ENCODE measurements around the gene PRSS50.

Gene PRSS50

GRCh38 chr3:46682974-46683373 is 34.7 kb downstream of the PRSS50 start:
- no peak for DNase-seq

GRCh38 chr3:46681856-46682540 is 35.7 kb downstream of the PRSS50 start:
- no peak for DNase-seq

DNA sequence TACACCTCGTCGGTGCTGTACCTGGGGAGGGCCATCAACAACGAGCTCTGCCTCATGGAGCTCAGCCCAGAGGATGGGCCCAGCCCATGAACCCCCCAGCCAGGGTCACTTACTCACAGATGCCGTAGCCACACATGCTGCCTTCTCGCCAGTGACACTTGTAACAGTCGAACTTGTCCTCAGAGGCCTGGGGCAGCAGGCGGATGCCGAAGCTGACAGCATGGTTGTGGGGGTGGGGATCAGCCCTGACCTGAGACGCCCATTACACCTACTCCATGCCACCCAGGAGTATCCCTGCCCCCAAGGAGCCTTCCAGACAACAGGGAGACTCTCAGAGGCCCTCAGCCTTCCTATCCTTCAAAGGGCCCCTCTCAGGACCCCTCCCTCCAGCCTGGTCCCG is 36.3 kb downstream of the PRSS50 start:
- no peak for DNase-seq

DNA sequence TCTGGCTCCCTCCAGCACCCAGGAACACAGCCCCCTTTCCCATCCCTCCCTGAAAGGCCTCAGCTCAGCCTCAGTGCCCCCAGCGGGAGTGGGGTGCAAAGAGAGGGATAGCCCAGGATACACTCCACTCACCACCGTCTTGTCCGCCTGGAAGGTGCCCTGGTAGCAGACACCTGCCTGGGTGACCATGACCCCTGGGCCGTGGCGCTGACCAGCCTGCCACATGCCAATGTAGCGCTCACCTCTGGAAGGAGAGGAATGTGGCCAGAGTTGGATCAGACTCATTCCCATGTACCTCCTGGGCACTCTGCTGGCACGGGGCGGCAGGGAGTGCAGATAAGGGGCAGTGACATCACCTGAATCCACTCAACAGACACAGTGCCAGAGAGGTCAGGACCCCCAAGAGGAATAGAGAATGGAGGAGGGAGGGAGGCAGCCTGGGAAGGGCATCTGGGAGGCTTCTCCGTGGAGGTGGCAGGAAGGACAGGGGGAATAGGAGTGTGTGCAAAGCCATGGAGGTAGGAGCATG is 37.3 kb downstream of the PRSS50 start:
- DNase-seq, result no peak

DNA sequence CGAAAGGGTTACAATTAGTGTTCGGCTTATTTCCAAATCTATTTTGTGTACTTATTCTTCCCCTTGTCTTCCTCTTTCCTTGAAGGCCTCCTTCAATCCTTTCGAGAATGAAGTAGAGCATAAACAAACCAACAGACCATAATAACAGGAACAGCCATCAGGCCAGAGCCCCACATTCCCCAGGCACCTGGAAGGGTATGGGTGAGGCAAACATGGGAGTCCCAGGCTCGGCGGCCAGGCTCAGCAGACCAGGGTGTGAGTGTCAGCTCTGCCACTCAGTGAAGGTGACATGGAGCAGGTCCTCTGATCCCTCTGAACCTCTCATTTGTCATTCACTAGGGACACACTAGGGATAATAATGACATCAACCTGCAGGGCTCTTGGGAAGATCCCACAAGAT is 38.0 kb downstream of the PRSS50 start:
- DNase-seq, result no peak

- DNase-seq, result no peak
Observed at GRCh38 chr3:46678280-46678679, 39.4 kb downstream of the PRSS50 start.

DNA sequence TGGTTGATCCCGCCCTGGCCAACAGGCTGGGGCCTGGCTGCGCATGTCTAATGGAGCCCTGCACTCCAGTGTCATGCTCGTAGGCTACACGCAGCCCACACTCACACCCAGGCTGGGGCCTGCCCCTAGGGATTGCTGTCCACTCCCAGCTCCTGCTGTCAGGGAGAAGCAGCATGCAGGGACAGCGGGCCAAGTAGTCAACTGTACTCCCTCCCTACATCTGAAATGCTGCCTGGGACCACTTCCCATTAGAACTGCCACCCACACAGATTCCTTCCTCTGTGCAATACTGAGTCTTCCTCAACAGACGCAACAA is 40.3 kb downstream of the PRSS50 start:
- DNase-seq, result no peak

DNA sequence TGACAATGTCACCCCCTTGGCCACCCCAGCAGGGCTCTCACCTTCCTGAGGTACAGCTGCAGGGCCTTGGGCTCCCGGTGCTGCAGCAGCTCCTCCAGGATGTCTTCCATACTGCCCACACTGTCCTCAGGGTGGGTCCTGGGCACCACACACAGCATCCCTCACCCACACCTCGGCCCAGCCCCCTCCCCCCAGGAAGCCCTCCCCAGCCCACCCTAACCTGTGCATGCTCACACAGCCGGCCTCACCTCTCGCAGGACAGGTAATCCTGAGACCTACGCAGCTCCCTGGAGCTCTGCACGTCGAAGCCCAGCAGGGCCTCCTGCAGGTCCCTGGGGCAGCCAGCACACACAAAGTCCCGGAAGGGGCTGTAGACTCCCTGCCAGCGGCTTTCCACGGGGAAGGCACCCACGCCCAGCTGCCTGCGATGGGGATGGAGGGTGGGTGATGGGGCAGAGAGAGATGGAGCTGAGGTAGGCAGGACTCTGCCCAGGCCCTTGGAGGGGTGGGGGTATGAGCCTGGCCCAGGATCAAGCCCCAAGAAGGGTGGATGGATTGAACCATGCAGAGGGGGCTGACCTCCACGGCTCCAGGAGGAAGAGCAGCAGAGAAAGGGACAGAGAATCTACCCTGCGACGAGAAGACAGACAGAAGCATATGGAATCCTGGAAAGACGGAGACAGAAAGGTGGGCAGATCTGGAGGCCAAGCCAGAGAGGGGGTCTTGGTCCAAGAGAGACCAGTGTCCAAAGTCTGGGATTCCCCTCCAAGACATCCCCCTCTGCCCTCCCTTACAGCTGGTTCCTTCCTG is 40.9 kb downstream of the PRSS50 start:
- no peak for DNase-seq

DNA sequence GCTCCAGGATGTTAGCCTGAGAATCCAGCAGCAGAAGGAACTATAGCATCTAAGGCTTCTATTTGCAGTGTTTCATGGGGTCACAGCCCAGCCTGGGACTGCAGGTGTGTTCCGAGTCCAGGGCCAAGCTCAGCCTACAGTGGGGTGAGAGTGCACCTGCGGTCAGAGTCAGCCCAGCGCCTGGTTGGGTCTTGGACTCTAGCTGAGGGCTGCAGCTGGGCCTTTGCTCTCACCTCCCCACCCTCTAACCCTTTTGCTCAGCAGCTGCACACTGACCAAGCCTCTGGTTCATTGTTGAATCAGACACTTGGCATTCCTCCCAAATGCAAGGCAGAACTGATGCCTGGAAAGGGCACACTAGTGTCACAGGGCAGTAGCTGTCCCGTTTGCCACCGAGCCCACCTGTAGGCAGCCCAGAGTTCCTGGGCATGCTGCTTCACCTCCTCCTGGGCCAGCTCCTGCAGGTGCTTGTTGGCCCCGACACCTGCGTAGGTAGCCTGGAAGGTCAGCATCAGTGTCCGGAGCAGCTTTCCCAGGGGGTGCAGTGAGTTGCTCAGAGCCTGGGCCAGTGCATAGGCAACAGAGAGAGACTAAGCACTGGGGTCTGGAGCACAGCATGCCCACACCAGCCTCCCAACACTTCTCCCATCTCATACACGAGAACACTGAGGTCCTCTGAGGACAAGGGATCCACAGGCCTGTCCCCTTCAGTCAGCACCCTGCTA is 41.7 kb downstream of the PRSS50 start:
- no peak for DNase-seq

- no peak for DNase-seq
Observed at GRCh38 chr3:46675426-46675825, 42.2 kb downstream of the PRSS50 start.

GRCh38 chr3:46674031-46674845 is 43.4 kb downstream of the PRSS50 start:
- DNase-seq, result no peak

- no peak for DNase-seq
Observed at GRCh38 chr3:46673151-46674030, 44.3 kb downstream of the PRSS50 start.

GRCh38 chr3:46672349-46672695 is 45.3 kb downstream of the PRSS50 start:
- no peak for DNase-seq

- no peak for DNase-seq
Observed at GRCh38 chr3:46671541-46672348, 45.9 kb downstream of the PRSS50 start.

GRCh38 chr3:46670891-46671427 is 46.7 kb downstream of the PRSS50 start:
- no peak for DNase-seq

DNA sequence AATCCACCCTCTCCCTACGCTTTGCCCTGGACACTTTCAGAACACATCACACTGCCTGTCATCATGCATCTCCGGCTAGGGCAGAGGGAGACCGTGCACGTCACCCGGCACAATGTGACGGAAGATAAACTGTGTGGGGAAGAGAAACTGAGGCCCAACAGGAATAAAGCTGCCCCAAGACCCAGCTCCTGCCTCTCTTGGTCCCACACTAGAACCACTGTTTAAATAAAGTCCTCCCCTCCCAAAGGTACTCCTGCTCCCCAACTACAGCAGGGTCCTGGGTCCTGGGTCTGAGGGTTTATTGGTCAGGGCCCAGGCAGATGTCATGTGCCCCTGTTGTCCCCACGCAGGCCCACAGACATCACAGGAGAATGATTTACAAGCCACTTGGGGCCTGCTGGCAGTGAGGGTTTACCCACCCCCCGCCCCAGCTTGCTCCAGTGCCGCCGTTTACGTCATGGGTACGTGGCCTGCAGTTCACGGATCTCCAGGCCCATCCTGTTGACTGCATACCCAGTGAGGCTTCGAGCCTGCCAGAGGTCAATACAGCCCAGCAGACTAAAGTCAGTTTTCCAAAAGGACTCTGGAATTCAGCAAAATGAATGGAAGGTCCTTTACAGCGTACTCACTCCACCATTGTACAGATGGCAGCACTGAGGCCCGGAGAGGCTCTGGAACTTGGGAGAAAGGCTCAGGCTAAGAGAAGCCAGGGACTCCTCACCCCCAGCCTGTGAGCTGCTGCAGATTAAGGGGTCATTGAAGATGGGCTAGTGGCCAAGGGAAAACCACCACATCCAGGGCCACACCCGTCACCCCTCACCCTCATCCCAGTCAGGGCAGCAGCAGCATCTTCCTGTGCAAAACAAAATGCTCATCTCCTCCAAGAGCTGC is 47.4 kb downstream of the PRSS50 start:
- no peak for DNase-seq

DNA sequence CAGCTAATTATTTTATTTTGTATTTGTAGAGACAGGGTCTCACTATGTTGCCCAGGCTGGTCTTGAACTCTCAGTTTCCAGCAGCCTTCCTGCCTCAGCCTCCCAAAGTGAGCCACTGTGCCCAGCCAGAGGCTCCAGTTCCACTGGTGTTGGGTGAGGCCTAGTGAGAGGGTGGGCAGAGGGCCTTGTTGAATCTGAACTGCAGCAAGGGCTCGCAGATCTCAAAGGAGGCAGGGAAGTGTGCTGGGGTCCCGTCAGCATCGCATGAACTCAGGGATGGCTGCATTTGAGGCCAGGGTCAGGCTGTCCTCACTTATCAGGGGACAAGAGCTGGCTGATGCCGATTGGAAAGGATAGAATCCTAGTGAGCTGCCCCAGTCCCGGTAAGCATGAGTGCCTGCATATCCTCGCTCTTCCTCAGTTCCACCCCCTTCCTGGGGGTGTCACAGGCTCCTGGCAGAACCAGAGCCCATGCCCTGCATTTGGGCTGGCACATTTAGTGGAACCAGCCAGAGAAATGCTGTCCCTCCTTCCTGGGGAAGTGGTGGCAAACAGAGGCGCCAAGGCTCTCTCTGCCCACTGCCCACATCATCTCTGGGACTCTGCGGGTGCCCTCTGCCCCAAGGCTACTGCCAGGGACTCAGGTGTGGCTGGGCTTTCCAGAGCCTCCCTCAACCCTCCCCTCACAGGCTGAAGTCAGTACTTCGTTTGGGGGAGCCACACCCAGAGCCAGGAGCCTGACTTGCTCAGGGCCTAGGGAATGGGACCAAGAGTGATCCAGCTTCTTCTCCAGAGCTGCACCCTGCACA is 48.3 kb downstream of the PRSS50 start:
- DNase-seq, result no peak

GRCh38 chr3:46668591-46668990 is 49.1 kb downstream of the PRSS50 start:
- no peak for DNase-seq

- no peak for DNase-seq
Observed at GRCh38 chr3:46668116-46668515, 49.6 kb downstream of the PRSS50 start.
